H9 (cell line): ENCODE results near the gene TMEM156. TPM values are rescaled to one million over a fixed set of nuclear protein-coding genes. Genes with fewer than 3 reads are reported as not detected.

Experiments used
- DNase-seq: peaks from one replicate; pipeline ENCODE4 v3.0.0-alpha.2; 2017
- H2AFZ ChIP-seq: one replicate; pipeline ENCODE4 v1.6.1; 2013; ENCODE audit warnings: mild to moderate bottlenecking, low read length, control low read depth, moderate library complexity
- H2AK5ac ChIP-seq: 2 replicates; pipeline ENCODE4 v1.6.1; 2013; ENCODE audit warnings: low read length, control low read depth, mixed read lengths; ENCODE audit not compliant: insufficient read length
- H2BK120ac ChIP-seq: one replicate; pipeline ENCODE4 v1.6.1; 2013; ENCODE audit warnings: low read depth, mild to moderate bottlenecking, low read length, control low read depth, inconsistent platforms; ENCODE audit not compliant: poor library complexity, severe bottlenecking
- H2BK12ac ChIP-seq: 2 replicates; pipeline ENCODE4 v1.6.1; 2013; ENCODE audit warnings: low read length, control low read depth, mixed read lengths, low read depth; ENCODE audit not compliant: insufficient read length
- H2BK15ac ChIP-seq: 2 replicates; pipeline ENCODE4 v1.6.1; 2013; ENCODE audit warnings: low read depth, low read length, control low read depth
- H2BK20ac ChIP-seq: one replicate; pipeline ENCODE4 v1.6.1; 2013; ENCODE audit warnings: low read depth, mild to moderate bottlenecking, low read length, control low read depth, inconsistent platforms; ENCODE audit not compliant: poor library complexity, severe bottlenecking
- H2BK5ac ChIP-seq: 2 replicates; pipeline ENCODE4 v1.6.1; 2013; ENCODE audit warnings: low read length, control low read depth, mixed read lengths; ENCODE audit not compliant: insufficient read length
- H3K14ac ChIP-seq: 2 replicates; pipeline ENCODE4 v1.6.1; 2013; ENCODE audit warnings: low read length, control low read depth; ENCODE audit not compliant: insufficient read depth
- H3K18ac ChIP-seq: 2 replicates; pipeline ENCODE4 v1.6.1; 2013; ENCODE audit warnings: low read depth, mild to moderate bottlenecking, mixed read lengths, low read length, control low read depth; ENCODE audit not compliant: insufficient read length
- H3K23ac ChIP-seq: 2 replicates; pipeline ENCODE4 v1.6.1; 2013; ENCODE audit warnings: low read length, control low read depth, mixed read lengths, low read depth; ENCODE audit not compliant: insufficient read length
- H3K23me2 ChIP-seq: 2 replicates; pipeline ENCODE4 v1.6.1; 2013; ENCODE audit warnings: low read depth, mild to moderate bottlenecking, mixed read lengths, low read length, control low read depth; ENCODE audit not compliant: insufficient read length, poor library complexity, severe bottlenecking
- H3K27ac ChIP-seq: 2 replicates; pipeline ENCODE4 v1.5.1; 2013; ENCODE audit warnings: low read length, control low read depth, mixed read lengths, low read depth; ENCODE audit not compliant: insufficient read length
- H3K27me3 ChIP-seq: 2 replicates; pipeline ENCODE4 v1.6.1; 2013; ENCODE audit warnings: low read length, control low read depth, inconsistent platforms; ENCODE audit not compliant: insufficient read depth
- H3K4ac ChIP-seq: 2 replicates; pipeline ENCODE4 v1.6.1; 2013; ENCODE audit warnings: low read depth, mild to moderate bottlenecking, control low read depth, inconsistent platforms, low read length, moderate library complexity
- H3K4me1 ChIP-seq: 2 replicates; pipeline ENCODE4 v1.6.1; 2013; ENCODE audit warnings: low read length, control low read depth, inconsistent platforms; ENCODE audit not compliant: insufficient read depth
- H3K4me2 ChIP-seq: 2 replicates; pipeline ENCODE4 v1.6.1; 2013; ENCODE audit warnings: low read length, control low read depth, mixed read lengths; ENCODE audit not compliant: insufficient read length, insufficient read depth
- H3K56ac ChIP-seq: 2 replicates; pipeline ENCODE4 v1.6.1; 2013; ENCODE audit warnings: low read depth, mild to moderate bottlenecking, mixed read lengths, low read length, control low read depth; ENCODE audit not compliant: insufficient read length
- H3K79me1 ChIP-seq: 2 replicates; pipeline ENCODE4 v1.6.1; 2013; ENCODE audit warnings: low read depth, mild to moderate bottlenecking, moderate library complexity, low read length, control low read depth, inconsistent platforms; ENCODE audit not compliant: insufficient read depth, poor library complexity, severe bottlenecking
- H3K79me2 ChIP-seq: 2 replicates; pipeline ENCODE4 v1.6.1; 2013; ENCODE audit warnings: low read length, control low read depth, inconsistent platforms; ENCODE audit not compliant: insufficient read depth
- H3K9ac ChIP-seq: 2 replicates; pipeline ENCODE4 v1.6.1; 2013; ENCODE audit warnings: low read length, control low read depth, mixed read lengths; ENCODE audit not compliant: insufficient read length; ENCODE audit errors: extremely low read depth
- H3K9me3 ChIP-seq: one replicate; pipeline ENCODE4 v1.6.1; 2013; ENCODE audit warnings: low read depth, low read length, inconsistent platforms; ENCODE audit not compliant: control insufficient read depth
- H3T11ph ChIP-seq: one replicate; pipeline ENCODE4 v1.6.1; 2013; ENCODE audit warnings: mild to moderate bottlenecking, low read length, control low read depth, inconsistent platforms
- H4K20me1 ChIP-seq: one replicate; pipeline ENCODE4 v1.6.1; 2013; ENCODE audit not compliant: control insufficient read depth, insufficient read length, insufficient read depth
- H4K5ac ChIP-seq: 2 replicates; pipeline ENCODE4 v1.6.1; 2013; ENCODE audit warnings: low read depth, mild to moderate bottlenecking, mixed read lengths, low read length, control low read depth; ENCODE audit not compliant: insufficient read length
- H4K8ac ChIP-seq: replicated peaks from 2 replicates; pipeline ENCODE4 v1.6.1; 2013; ENCODE audit warnings: low read length, control low read depth, mixed read lengths, low read depth; ENCODE audit not compliant: insufficient read length
- H4K91ac ChIP-seq: 2 replicates; pipeline ENCODE4 v1.6.1; 2013; ENCODE audit warnings: low read depth, mild to moderate bottlenecking, moderate library complexity, mixed read lengths, low read length, control low read depth; ENCODE audit not compliant: insufficient read length
- H3K27ac Mint-ChIP-seq, 3 experiments: 2 replicates in 2 of 3; 3 replicates in 1 of 3; pipeline ENCODE4 v1.8.0; 2020 to 2021; ENCODE audit warnings: mixed read lengths in 3 of 3, mild to moderate bottlenecking in 1 of 3, moderate library complexity in 1 of 3
- H3K27me3 Mint-ChIP-seq: 2 replicates; pipeline ENCODE4 v1.8.0; 2021; ENCODE audit warnings: low read depth, mild to moderate bottlenecking, moderate library complexity, mixed read lengths
- H3K36me3 Mint-ChIP-seq, 3 experiments: 2 replicates in 2 of 3; 3 replicates in 1 of 3; pipeline ENCODE4 v1.8.0; 2020 to 2021; ENCODE audit warnings: low read depth in 3 of 3, mixed read lengths in 3 of 3; ENCODE audit not compliant: insufficient read depth in 1 of 3
- H3K4me1 Mint-ChIP-seq, 2 experiments: 2 replicates each; pipeline ENCODE4 v1.8.0; 2020; ENCODE audit warnings: mixed read lengths in 2 of 2
- H3K4me3 Mint-ChIP-seq, 2 experiments: 2 replicates in 1 of 2; 3 replicates in 1 of 2; pipeline ENCODE4 v1.8.0; 2020 to 2021; ENCODE audit warnings: mild to moderate bottlenecking in 2 of 2, mixed read lengths in 2 of 2, moderate library complexity in 1 of 2
- H3K9me3 Mint-ChIP-seq, 2 experiments: 2 replicates in 1 of 2; 3 replicates in 1 of 2; pipeline ENCODE4 v1.8.0; 2020; ENCODE audit warnings: mild to moderate bottlenecking in 2 of 2, mixed read lengths in 2 of 2, moderate library complexity in 1 of 2
- WGBS: extraction: QIAGEN DNeasy Blood & Tissue Kit; methylation state at CpG from one replicate; pipeline ENCODE4 v1.1.7; 2013; ENCODE audit warnings: missing lambda C conversion rate, low lambda C conversion rate, mixed read lengths; ENCODE audit not compliant: insufficient read length; ENCODE audit errors: extremely low coverage; 5-methylcytosine and 5-hydroxymethylcytosine counted together
- total RNA-seq: library from RNA; stranded (reverse); gene quantifications from 2 replicates; pipeline ENCODE4 v1.2.1, GENCODE V29; 2021
- TF ChIP-seq, protein P1 (sequence below): fragments of 200-600 bp; sonication (generic); conservative IDR thresholded peaks from 3 replicates; pipeline ENCODE4 v1.8.0; 2021; ENCODE audit warnings: antibody characterized with exemption, mild to moderate bottlenecking

Gene TMEM156
- total RNA-seq, 1 experiment from 2014 or later: not detected

DNA sequence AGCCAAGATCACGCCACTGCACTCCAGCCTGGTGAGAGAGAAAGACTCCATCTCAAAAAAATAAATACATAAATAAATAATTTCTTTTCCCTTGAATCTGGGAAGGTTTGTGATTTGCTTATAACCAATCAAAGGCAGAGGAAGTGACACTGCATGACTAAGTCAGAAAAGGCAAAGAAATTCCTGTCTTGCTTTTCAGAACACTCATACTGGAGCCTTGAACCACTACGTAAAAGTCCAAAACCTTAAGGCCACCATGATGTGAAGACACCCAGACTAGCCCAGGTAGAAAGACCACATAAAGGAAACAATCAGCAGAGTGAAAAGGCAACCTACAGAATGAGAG is 36.6 kb downstream of the TMEM156 start:
- H3K27me3 Mint-ChIP-seq: no peaks in the 10 kb centered on the region
- Histone ChIP-seq H3K79me1 (no peaks in the 10 kb centered on the region), H3T11ph (no peak overlapping the region), H4K5ac (no peak overlapping the region), H2BK5ac (no peak overlapping the region), H3K18ac (no peak overlapping the region), H3K4me2 (no peak overlapping the region), H4K20me1 (no peaks in the 10 kb centered on the region), H3K56ac (no peak overlapping the region), H2BK20ac (no peak overlapping the region), H2AFZ (no peak overlapping the region), H3K27ac (no peak overlapping the region), H3K79me2 (no peaks in the 10 kb centered on the region), H3K4me1 (no peaks in the 10 kb centered on the region), H3K23ac (no peak overlapping the region), H3K9ac (no peak overlapping the region), H3K27me3 (no peaks in the 10 kb centered on the region), H3K14ac (no peak overlapping the region), H2BK120ac (no peak overlapping the region), H3K23me2 (no peaks in the 10 kb centered on the region), H2BK12ac (no peak overlapping the region), H2AK5ac (no peak overlapping the region), H3K9me3 (no peaks in the 10 kb centered on the region), H2BK15ac (no peak overlapping the region), H4K91ac (no peak overlapping the region), H4K8ac (no peak overlapping the region), H3K4ac (no peak overlapping the region)
- TF ChIP-seq, protein P1, sequence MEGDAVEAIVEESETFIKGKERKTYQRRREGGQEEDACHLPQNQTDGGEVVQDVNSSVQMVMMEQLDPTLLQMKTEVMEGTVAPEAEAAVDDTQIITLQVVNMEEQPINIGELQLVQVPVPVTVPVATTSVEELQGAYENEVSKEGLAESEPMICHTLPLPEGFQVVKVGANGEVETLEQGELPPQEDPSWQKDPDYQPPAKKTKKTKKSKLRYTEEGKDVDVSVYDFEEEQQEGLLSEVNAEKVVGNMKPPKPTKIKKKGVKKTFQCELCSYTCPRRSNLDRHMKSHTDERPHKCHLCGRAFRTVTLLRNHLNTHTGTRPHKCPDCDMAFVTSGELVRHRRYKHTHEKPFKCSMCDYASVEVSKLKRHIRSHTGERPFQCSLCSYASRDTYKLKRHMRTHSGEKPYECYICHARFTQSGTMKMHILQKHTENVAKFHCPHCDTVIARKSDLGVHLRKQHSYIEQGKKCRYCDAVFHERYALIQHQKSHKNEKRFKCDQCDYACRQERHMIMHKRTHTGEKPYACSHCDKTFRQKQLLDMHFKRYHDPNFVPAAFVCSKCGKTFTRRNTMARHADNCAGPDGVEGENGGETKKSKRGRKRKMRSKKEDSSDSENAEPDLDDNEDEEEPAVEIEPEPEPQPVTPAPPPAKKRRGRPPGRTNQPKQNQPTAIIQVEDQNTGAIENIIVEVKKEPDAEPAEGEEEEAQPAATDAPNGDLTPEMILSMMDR: no peak
- peaks cover 0 to 5% (median 4%) of the 10 kb centered on the region in 3 experiments; a peak in 3 of 7 replicates for H3K36me3 Mint-ChIP-seq
- no CpG with 5 or more reads among the region's 2 CpGs for WGBS
- H3K4me3 Mint-ChIP-seq: no peak overlapping the region
- DNase-seq: no peak
- H3K27ac Mint-ChIP-seq: no peak overlapping the region
- H3K9me3 Mint-ChIP-seq: peaks cover 9 to 12% of the 10 kb centered on the region in 2 experiments
- H3K4me1 Mint-ChIP-seq: no peaks in the 10 kb centered on the region
